NAMALWA (cell line): ENCODE data around the gene SEC61A2.
"Not testable (repeated sequence)": the region's sequence is repeated elsewhere in the genome, so short reads cannot be mapped to it uniquely, and the experiment has no call there.

Experiments
- DNase-seq: peaks from one replicate; pipeline ENCODE4 v3.0.0-alpha.2; 2015; ENCODE audit warnings: low spot score

SEC61A2 gene

GRCh38 chr10:12160664-12161063, 31.2 kb downstream of the SEC61A2 start:
- DNase-seq = no peak

- no peak for DNase-seq
These were observed 33.5 kb downstream of the SEC61A2 start for GRCh38 chr10:12162927-12163326.

- no peak for DNase-seq
These were observed 34.6 kb downstream of the SEC61A2 start for GRCh38 chr10:12164085-12164484.

GRCh38 chr10:12165036-12165435, 35.6 kb downstream of the SEC61A2 start:
- DNase-seq = no peak

GRCh38 chr10:12165999-12166775, 36.7 kb downstream of the SEC61A2 start:
- DNase-seq = no peak

- not testable (repeated sequence) for DNase-seq
These were observed 42.0 kb downstream of the SEC61A2 start for GRCh38 chr10:12171512-12171911.

- DNase-seq = no peak
These were observed 48.2 kb downstream of the SEC61A2 start for GRCh38 chr10:12177642-12178041.

- DNase-seq = no peak
These were observed 50.2 kb downstream of the SEC61A2 start for GRCh38 chr10:12179606-12180170.

- DNase-seq = no peak
These were observed 50.9 kb downstream of the SEC61A2 start for GRCh38 chr10:12180221-12180974.

- DNase-seq = no peak
These were observed 51.7 kb downstream of the SEC61A2 start for GRCh38 chr10:12181065-12181775.

GRCh38 chr10:12184165-12184564, 54.7 kb downstream of the SEC61A2 start:
- no peak for DNase-seq

- DNase-seq = no peak
These were observed 56.8 kb downstream of the SEC61A2 start for GRCh38 chr10:12186323-12186722.

GRCh38 chr10:12187321-12187905, 57.9 kb downstream of the SEC61A2 start:
- DNase-seq = no peak

- no peak for DNase-seq
These were observed 59.2 kb downstream of the SEC61A2 start for GRCh38 chr10:12188656-12189055.

- DNase-seq = no peak
These were observed 59.9 kb downstream of the SEC61A2 start for GRCh38 chr10:12189426-12189825.

GRCh38 chr10:12191715-12192114, 62.2 kb downstream of the SEC61A2 start:
- no peak for DNase-seq

- DNase-seq = no peak
These were observed 63.7 kb downstream of the SEC61A2 start for GRCh38 chr10:12193193-12193592.

GRCh38 chr10:12194752-12195271, 65.3 kb downstream of the SEC61A2 start:
- DNase-seq = peak; percentile 43

- DNase-seq = no peak
These were observed 65.8 kb downstream of the SEC61A2 start for GRCh38 chr10:12195281-12195602.

GRCh38 chr10:12195603-12196506, 66.4 kb downstream of the SEC61A2 start, which contains the start of the genes CDC123 and NUDT5:
CDC123 (plus strand) TSS chr10:12196188; CDS start chr10:12196246, 58 bp downstream.
NUDT5 (minus strand) TSS chr10:12195891; CDS start chr10:12186291, 9,600 bp downstream.
- DNase-seq = peak; percentile 94
